Progenitor cell of endocrine pancreas (in vitro differentiated cells): ENCODE results near the gene OAS3. TPM values are rescaled to one million over a fixed set of nuclear protein-coding genes. Genes with fewer than 3 reads are reported as not detected.
A peak's percentile ranks its signal among the peaks of the same experiment; 100 is the strongest.
"Not testable (repeated sequence)": the region's sequence is repeated elsewhere in the genome, so short reads cannot be mapped to it uniquely, and the experiment has no call there.

Experiments
- DNase-seq: peaks from one replicate; pipeline ENCODE4 v3.0.0; 2021; ENCODE audit warnings: low spot score; ENCODE audit not compliant: unreplicated experiment
- H3K27ac Mint-ChIP-seq: 2 replicates; pipeline ENCODE4 v1.8.0; 2021; ENCODE audit warnings: mild to moderate bottlenecking, moderate library complexity, mixed read lengths
- H3K27me3 Mint-ChIP-seq: 2 replicates; pipeline ENCODE4 v1.8.0; 2021; ENCODE audit warnings: mixed read lengths
- H3K36me3 Mint-ChIP-seq: 2 replicates; pipeline ENCODE4 v1.8.0; 2022; ENCODE audit warnings: mixed read lengths; ENCODE audit not compliant: insufficient read depth
- H3K4me1 Mint-ChIP-seq: 2 replicates; pipeline ENCODE4 v1.8.0; 2021; ENCODE audit warnings: low read depth, mixed read lengths
- H3K4me3 Mint-ChIP-seq: 2 replicates; pipeline ENCODE4 v1.8.0; 2021; ENCODE audit warnings: low read depth, mild to moderate bottlenecking, moderate library complexity, mixed read lengths
- H3K9me3 Mint-ChIP-seq: 2 replicates; pipeline ENCODE4 v1.8.0; 2021; ENCODE audit warnings: low read depth, mixed read lengths
- CTCF ChIP-seq: fragments of 200-600 bp; sonication (generic); IDR thresholded peaks from one replicate; pipeline ENCODE4 v1.5.0; 2021; ENCODE audit warnings: antibody characterized with exemption, mild to moderate bottlenecking; ENCODE audit not compliant: unreplicated experiment
- total RNA-seq: library from RNA; stranded (reverse); gene quantifications from 2 replicates; pipeline ENCODE4 v1.2.1, GENCODE V29; 2021

OAS3 gene
- total RNA-seq, 1 donor from 2014 or later, result 1.1 TPM

- peaks cover 30% of the 10 kb centered on the region for H3K27me3 Mint-ChIP-seq
- no peak for TF ChIP-seq CTCF
Observed at GRCh38 chr12:112916270-112916669, 22.0 kb upstream of the OAS3 start.

GRCh38 chr12:112919121-112919520, 19.2 kb upstream of the OAS3 start:
- peaks cover 8% of the 10 kb centered on the region for H3K9me3 Mint-ChIP-seq
- no peak for TF ChIP-seq CTCF
- H3K27me3 Mint-ChIP-seq, result peaks cover 47% of the 10 kb centered on the region
- no peak for DNase-seq
- no peaks in the 10 kb centered on the region for H3K36me3 Mint-ChIP-seq
- H3K4me3 Mint-ChIP-seq, result no peak overlapping the region
- H3K4me1 Mint-ChIP-seq, result no peaks in the 10 kb centered on the region
- H3K27ac Mint-ChIP-seq, result no peak overlapping the region

More at GRCh38 chr12:112916270-112916669, 22.0 kb upstream of the OAS3 start:
- DNase-seq, result no peak
- Mint-ChIP-seq H3K4me3 (no peak overlapping the region), H3K36me3 (peaks cover 3% of the 10 kb centered on the region), H3K27ac (no peak overlapping the region), H3K4me1 (no peaks in the 10 kb centered on the region), H3K9me3 (peaks cover 23% of the 10 kb centered on the region)

GRCh38 chr12:112924986-112925385, 13.3 kb upstream of the OAS3 start:
- Mint-ChIP-seq H3K4me1 (peaks cover 13% of the 10 kb centered on the region), H3K9me3 (peaks cover 3% of the 10 kb centered on the region), H3K4me3 (no peak overlapping the region), H3K27ac (peak overlapping the region; percentile 13), H3K36me3 (no peaks in the 10 kb centered on the region), H3K27me3 (peaks cover 40% of the 10 kb centered on the region)
- no peak for DNase-seq
- no peak for TF ChIP-seq CTCF

- H3K4me3 Mint-ChIP-seq, result peak overlapping the region; percentile 11
- peak overlapping the region; percentile 74 for H3K27ac Mint-ChIP-seq
- not testable (repeated sequence) for H3K9me3 Mint-ChIP-seq, H3K36me3 Mint-ChIP-seq, DNase-seq
- peaks cover 13% of the 10 kb centered on the region for H3K4me1 Mint-ChIP-seq
- peaks cover 28% of the 10 kb centered on the region for H3K27me3 Mint-ChIP-seq
Observed at GRCh38 chr12:112926416-112927033, 11.7 kb upstream of the OAS3 start.

- Mint-ChIP-seq H3K36me3 (no peaks in the 10 kb centered on the region), H3K4me1 (peaks cover 13% of the 10 kb centered on the region), H3K4me3 (no peak overlapping the region), H3K27ac (no peak overlapping the region), H3K9me3 (peaks cover 3% of the 10 kb centered on the region), H3K27me3 (peaks cover 20% of the 10 kb centered on the region)
- no peak for DNase-seq
- no peak for TF ChIP-seq CTCF
Observed at GRCh38 chr12:112927475-112927874, 10.8 kb upstream of the OAS3 start.

GRCh38 chr12:112927925-112928324, 10.3 kb upstream of the OAS3 start:
- peaks cover 20% of the 10 kb centered on the region for H3K27me3 Mint-ChIP-seq
- no peak for DNase-seq
- no peak overlapping the region for H3K27ac Mint-ChIP-seq
- peaks cover 17% of the 10 kb centered on the region for H3K4me1 Mint-ChIP-seq
- H3K9me3 Mint-ChIP-seq, result peaks cover 3% of the 10 kb centered on the region
- H3K36me3 Mint-ChIP-seq, result no peaks in the 10 kb centered on the region
- H3K4me3 Mint-ChIP-seq, result no peak overlapping the region
- no peak for TF ChIP-seq CTCF
